ENCODE results near the gene DMD.
A peak's percentile ranks its signal among the peaks of the same experiment; 100 is the strongest.

Gene DMD

GRCh38 chrX:31580726-31581125, 1630.6 kb downstream of the DMD start:
- peak; percentile 87 for DNase-seq

GRCh38 chrX:31580227-31580626, 1631.1 kb downstream of the DMD start:
- DNase-seq: peak; percentile 63

GRCh38 chrX:31572360-31572759, 1639.0 kb downstream of the DMD start:
- peak; percentile 79 for DNase-seq

- DNase-seq: no peak
Observed at GRCh38 chrX:31570658-31571057, 1640.7 kb downstream of the DMD start.

GRCh38 chrX:31563792-31564191, 1647.6 kb downstream of the DMD start:
- DNase-seq: no peak

- DNase-seq: peak; percentile 82
Observed at GRCh38 chrX:31555506-31555905, 1655.8 kb downstream of the DMD start.

GRCh38 chrX:31551913-31552312, 1659.4 kb downstream of the DMD start:
- no peak for DNase-seq

GRCh38 chrX:31550158-31550557, 1661.2 kb downstream of the DMD start:
- DNase-seq: no peak

GRCh38 chrX:31547816-31548215, 1663.5 kb downstream of the DMD start:
- peak; percentile 17 for DNase-seq

GRCh38 chrX:31547416-31547815, 1663.9 kb downstream of the DMD start:
- peak; percentile 82 for DNase-seq

- peak; percentile 85 for DNase-seq
Observed at GRCh38 chrX:31546126-31546525, 1665.2 kb downstream of the DMD start.

- peak; percentile 15 for DNase-seq
Observed at GRCh38 chrX:31545726-31546125, 1665.6 kb downstream of the DMD start.

- DNase-seq: no peak
Observed at GRCh38 chrX:31545191-31545590, 1666.2 kb downstream of the DMD start.

GRCh38 chrX:31543634-31544033, 1667.7 kb downstream of the DMD start:
- peak; percentile 6 for DNase-seq

- no peak for DNase-seq
Observed at GRCh38 chrX:31542566-31542965, 1668.8 kb downstream of the DMD start.

GRCh38 chrX:31540313-31540712, 1671.0 kb downstream of the DMD start:
- DNase-seq: no peak

GRCh38 chrX:31527455-31528126, 1683.8 kb downstream of the DMD start:
- DNase-seq: no peak

- no peak for DNase-seq
Observed at GRCh38 chrX:31523884-31524536, 1687.3 kb downstream of the DMD start.

GRCh38 chrX:31522760-31523159, 1688.6 kb downstream of the DMD start:
- no peak for DNase-seq

- DNase-seq: no peak
Observed at GRCh38 chrX:31521941-31522340, 1689.4 kb downstream of the DMD start.

- no peak for DNase-seq
Observed at GRCh38 chrX:31516527-31516926, 1694.8 kb downstream of the DMD start.

- peak; percentile 58 for DNase-seq
Observed at GRCh38 chrX:31508338-31508737, 1703.0 kb downstream of the DMD start.

- no peak for DNase-seq
Observed at GRCh38 chrX:31506928-31507327, 1704.4 kb downstream of the DMD start.

GRCh38 chrX:31506360-31506759, 1705.0 kb downstream of the DMD start:
- DNase-seq: no peak

GRCh38 chrX:31500921-31501320, 1710.4 kb downstream of the DMD start:
- peak; percentile 49 for DNase-seq
